CD4-positive, alpha-beta T cell treated with Interleukin-10 for 1 hour (primary cell): ENCODE results near the gene VAPA.
A peak's percentile ranks its signal among the peaks of the same experiment; 100 is the strongest.

Experiments used
- DNase-seq: peaks from one replicate; pipeline ENCODE4 v3.0.0-alpha.2; 2020

VAPA gene

GRCh38 chr18:9944805-9945204 lies 31.0 kb downstream of the VAPA start:
- DNase-seq: no peak

GRCh38 chr18:9946831-9947230 lies 33.0 kb downstream of the VAPA start:
- DNase-seq: no peak

GRCh38 chr18:9947248-9947647 lies 33.4 kb downstream of the VAPA start:
- no peak for DNase-seq

- DNase-seq: no peak
Measured at GRCh38 chr18:9949315-9949714, 35.5 kb downstream of the VAPA start.

DNA sequence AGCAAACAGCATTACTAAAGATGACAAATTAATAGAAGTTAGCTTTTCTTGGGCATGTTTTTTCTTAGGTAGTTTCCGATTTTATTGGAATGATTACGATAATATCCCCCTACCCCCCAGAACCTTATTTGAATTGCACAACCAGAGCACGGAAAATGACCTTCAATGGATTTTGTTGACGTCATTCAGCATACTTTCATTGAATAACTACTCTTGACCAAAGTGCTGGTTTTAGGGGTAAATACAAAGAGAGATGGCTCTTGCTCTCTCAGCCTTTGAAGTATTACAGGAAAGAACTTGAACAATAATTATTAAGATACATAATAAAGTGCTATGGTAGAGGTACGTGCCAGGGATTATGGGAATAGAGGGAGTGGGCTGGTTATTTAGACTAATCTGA lies 36.0 kb downstream of the VAPA start:
- no peak for DNase-seq

DNA sequence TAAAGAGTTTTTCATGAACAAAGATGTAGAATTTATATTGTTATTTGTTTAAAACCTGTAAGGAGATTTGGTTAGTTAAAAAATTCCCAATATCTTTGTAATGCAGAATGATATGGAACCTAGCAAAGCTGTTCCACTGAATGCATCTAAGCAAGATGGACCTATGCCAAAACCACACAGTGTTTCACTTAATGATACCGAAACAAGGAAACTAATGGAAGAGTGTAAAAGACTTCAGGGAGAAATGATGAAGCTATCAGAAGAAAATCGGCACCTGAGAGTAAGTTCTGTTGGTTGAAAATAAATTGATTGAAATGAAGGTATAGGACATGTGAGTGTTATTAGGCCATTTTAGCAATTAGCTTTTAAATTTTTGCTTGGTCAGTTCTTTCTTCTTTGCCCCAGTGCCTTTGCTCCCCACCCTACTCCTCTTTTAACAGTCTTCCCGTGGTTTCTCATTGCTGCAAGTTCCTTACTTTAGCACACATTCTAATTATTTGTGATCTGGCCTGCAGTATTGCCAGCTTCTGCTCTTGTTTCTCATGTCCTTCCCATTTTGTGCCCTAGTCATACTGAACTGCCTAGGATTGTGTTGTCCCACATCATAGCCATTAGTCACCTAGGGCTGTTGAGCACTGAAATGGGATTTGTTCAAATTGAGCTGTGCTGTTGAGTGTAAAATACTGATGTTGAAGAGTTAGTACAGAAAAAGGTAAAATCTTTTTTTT lies 36.6 kb downstream of the VAPA start:
- no peak for DNase-seq

GRCh38 chr18:9951022-9951859 lies 37.4 kb downstream of the VAPA start:
- DNase-seq: peak; percentile 34

DNA sequence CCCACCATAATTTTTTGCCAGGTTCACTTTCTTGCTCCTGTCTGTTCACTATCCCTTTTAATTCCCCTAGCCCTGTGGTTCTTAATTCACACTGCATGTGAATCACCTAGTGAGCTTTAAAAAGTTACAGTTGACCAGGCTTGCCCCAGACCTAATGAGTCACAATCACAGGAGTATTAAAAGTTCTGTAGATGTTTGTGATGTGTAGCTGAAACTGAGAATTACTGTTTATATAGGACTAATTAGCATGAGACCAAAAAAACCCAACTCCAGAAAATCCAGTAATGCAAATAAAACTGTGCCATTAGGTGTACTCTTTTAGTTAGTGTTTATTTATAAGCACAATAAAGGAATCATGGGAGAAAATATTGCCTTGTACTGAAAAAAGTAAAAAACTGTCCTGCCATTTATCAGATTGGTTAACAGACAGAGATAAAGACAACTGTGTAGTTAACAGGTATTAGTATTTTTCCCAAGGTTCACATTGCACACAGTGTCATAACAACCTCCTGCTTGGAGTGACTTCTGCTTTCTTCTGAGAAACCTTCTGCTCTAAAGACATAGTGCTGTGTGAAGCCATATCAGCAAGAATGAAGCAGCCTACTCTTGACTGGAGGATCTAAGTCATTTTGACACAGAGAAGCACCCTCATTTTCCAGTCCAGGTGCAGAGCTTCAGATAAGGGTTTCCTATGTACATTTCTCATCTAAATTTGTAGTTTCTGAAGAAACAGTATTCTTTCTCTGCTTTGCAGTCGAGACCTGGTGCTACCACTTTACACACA lies 39.0 kb downstream of the VAPA start:
- DNase-seq: no peak

DNA sequence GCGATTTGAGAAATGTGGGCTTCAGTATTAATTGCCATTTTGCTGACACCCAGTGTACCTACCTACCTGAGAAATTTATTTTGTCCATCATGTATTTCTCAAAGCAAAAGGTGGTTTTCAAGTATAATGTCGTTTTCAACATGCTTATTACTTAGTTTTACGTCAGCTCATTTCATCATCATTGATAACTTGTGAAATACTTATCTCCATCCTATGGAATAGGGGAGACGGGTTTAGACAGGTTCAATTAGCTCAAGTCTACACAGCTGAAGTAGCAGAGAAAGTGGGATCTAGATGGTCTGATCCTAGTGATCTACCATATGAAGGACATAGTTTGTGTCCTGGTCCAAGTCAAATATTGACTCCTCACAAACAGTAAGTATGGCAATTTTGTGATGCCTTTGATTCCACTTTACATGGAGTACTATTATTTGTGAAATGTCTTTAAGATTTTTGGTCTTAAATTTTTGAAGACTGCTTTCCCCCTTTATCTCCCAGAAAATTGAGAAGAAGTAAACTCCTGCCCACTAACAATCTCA lies 45.1 kb downstream of the VAPA start:
- DNase-seq: no peak

- no peak for DNase-seq
Measured at GRCh38 chr18:9959564-9959963, 45.7 kb downstream of the VAPA start.

GRCh38 chr18:9960258-9960904 lies 46.6 kb downstream of the VAPA start:
- no peak for DNase-seq

DNA sequence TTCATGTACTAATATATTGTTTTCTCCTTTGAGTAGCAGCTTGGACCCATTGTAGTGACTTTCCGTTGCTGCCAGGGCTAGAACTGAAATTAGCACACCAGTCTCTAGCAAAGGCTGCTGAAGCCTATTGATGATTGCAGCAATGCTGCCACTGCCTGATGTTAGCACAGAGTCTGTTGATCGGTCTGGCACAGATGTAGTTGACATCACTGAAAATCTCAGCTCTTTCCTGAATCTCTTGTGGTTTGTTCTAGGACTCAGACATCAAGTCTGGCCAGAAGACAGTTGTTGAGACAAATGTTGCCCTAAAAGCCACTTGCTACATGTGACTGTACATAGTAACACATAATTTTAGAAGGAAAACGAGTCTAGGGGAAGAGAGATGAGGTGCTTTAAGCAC lies 47.2 kb downstream of the VAPA start:
- DNase-seq: no peak

DNA sequence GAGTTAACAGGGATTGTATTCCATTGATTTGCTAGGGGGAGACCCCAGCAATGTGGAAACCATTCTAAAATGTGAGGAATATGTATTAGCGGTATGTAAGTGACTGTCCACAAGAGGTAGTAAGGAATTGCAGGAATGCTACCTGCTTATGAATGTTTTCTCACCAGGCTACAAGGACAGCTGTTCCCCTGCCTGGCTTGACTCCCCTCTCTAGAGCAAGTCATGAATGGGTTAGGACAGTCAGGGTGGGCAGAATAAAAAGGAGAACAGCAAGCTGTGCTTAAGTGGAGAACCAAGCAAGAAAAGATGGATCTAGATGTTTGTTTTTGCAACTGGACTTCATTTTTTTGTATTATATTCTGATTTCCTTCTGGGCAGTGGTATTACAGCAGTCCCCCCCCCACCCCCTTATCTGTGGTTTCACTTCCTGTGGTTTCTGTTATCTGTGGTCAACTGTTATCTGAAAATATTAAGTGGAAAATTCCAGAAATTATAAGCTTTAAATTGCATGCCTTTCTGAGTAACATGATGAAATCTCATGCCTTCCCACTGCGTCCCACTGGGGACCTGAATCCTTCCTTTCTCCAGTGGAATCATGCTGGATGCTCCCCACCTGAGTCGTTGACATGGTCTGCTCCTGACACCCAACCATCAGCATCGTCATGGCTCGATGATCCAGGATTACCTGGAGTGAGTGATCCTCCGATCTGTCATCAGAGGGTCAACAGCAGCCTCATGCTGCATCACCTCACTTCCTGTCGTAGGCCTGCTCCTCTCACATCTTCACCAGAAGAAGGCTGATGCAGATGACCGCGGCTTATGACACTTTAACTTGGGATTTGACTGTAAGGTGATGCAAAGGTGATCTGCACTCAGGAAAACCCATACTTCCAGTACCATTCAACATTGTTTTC lies 52.2 kb downstream of the VAPA start:
- DNase-seq: no peak

DNA sequence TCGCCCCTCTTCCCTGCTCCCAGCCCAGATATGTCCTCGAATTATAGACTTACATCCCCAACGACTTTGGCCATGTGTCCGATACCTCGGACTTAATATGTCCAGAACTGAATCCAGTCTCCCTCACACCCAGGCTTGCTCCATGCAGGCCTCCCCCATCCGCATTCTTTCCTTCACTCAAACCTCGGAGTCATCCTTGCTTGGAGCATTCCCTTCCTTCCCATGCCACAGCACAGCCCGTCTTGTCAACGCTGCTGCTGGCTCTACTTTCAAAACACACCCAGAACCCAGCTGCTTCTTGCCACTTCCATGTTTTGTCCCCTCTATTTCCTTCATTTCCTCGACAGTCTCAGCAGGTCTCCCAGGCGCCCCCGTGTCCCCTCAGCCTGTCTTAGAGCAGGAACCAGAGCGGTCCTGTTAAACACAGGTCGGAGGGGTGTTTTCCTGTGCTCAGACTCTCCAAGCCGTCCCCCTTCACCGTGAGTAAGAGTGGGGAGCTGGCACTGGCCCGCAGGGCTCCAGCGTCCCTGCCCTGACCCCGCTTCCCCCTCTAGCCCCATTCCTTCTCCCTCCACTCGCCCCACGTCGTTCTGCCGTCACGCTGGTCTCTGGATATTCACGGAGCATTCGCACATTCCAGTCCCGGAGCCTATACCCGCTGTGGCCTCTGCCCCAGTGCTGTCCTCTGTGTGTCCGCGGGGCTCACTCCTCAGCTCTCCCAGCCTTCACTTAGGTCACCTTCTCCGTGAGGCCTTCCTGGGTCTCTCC lies 54.4 kb downstream of the VAPA start:
- DNase-seq: no peak

DNA sequence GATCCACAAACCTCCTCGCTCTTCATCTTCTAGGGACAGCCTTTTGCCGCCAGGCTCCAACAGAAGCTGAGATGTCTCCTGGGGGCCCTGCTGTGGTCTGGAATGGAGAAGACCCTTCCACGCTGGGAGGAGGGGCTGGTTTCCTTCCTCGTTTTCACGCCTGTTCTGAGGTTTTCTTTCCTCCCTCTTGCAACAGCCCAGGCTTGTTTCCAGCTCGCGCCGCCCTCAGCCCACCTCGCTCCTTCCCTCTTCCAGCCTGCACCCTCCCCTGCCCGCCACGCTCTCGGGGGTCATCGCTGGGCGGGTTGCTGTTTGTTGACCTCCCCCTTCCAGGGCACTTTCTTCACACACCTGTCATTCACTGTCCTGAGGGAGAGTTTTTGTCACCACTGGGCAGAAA lies 55.4 kb downstream of the VAPA start:
- no peak for DNase-seq

GRCh38 chr18:9971313-9971920 lies 57.6 kb downstream of the VAPA start:
- DNase-seq: peak; percentile 74

GRCh38 chr18:9973470-9973869 lies 59.7 kb downstream of the VAPA start:
- DNase-seq: no peak

DNA sequence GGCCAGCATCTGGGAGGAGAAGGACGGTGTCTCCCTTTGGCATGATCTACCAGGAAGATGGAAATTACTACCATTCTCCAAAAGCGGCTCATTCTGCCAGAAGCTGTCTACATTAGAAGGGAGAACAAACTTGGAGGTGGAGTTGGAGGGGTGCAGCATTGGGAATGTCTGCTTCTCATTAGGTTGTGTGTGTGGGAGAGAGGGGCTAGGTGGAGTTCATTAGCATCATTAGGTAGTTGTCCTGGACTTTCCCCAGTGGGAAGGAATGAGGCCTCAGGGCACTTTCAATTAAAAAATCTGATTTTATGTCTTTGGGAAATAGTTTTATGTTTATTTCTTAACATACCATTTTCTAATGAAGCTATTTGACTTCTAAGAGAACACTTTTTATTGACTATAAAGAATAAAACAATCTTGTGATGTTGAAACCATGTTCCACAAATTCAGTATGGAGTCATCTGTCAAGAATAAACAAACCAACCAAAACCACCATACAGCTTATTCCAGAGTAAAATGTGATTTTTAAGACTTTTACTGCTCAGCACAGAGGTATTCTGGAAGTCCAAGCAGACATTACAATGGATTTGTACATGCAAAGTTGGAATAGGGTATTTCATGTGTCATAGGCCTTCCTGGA lies 60.6 kb downstream of the VAPA start:
- no peak for DNase-seq

DNA sequence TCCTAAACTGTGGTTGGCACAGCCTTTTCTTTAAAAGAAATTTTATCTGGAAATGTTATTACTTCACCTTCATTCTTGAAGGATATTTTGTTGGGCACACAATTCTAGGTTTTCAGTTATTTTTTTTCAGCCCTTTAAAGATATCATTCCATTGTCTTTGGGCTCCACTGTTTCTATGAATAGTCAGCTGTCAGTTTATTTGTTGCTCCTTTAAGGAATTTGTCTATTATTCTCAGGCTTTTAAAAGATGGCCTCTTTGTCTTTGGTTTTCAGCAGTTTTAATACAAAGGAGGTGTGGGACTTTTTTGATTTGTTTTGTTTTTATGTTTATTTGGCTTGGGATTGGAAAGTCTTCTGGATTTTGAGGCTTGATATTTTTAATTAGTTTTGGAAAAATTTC lies 61.8 kb downstream of the VAPA start:
- DNase-seq: no peak

- no peak for DNase-seq
Measured at GRCh38 chr18:9982711-9983110, 68.9 kb downstream of the VAPA start.
